GM19468 (cell line): ENCODE data around the gene GLIS1.

ENCODE experiments used
- ATAC-seq: cut with Tn5 transposase; IDR thresholded peaks from one replicate; pipeline ENCODE4 v1.9.1; 2021; ENCODE audit warnings: mild to moderate bottlenecking, moderate library complexity, moderate number of reproducible peaks; ENCODE audit not compliant: unreplicated experiment; ENCODE audit errors: extremely low read depth

Gene GLIS1

DNA sequence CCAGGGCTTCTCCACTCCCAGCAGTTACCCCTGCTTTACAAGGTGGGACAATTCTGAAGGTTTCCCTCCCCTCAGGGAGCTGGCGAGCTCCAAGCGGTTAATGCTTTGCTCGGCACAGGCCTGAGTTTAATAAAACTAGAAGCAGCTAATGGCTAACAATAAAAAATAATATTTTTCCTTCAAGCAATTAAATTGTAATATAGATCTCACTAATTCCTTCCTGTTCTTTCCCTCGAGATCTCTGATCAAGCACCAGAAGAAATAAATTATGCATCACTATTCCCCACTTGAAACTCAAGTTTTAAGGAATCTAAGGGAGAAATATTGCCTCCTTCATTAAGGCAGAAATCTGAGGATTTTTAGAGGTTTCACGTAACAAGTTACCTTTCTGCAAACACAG lies 42.9 kb downstream of the GLIS1 start:
- ATAC-seq: no peak

- no peak for ATAC-seq
Measured at GRCh38 chr1:53695116-53695515, 43.8 kb downstream of the GLIS1 start.

GRCh38 chr1:53694718-53695091 lies 44.3 kb downstream of the GLIS1 start:
- ATAC-seq: no peak

DNA sequence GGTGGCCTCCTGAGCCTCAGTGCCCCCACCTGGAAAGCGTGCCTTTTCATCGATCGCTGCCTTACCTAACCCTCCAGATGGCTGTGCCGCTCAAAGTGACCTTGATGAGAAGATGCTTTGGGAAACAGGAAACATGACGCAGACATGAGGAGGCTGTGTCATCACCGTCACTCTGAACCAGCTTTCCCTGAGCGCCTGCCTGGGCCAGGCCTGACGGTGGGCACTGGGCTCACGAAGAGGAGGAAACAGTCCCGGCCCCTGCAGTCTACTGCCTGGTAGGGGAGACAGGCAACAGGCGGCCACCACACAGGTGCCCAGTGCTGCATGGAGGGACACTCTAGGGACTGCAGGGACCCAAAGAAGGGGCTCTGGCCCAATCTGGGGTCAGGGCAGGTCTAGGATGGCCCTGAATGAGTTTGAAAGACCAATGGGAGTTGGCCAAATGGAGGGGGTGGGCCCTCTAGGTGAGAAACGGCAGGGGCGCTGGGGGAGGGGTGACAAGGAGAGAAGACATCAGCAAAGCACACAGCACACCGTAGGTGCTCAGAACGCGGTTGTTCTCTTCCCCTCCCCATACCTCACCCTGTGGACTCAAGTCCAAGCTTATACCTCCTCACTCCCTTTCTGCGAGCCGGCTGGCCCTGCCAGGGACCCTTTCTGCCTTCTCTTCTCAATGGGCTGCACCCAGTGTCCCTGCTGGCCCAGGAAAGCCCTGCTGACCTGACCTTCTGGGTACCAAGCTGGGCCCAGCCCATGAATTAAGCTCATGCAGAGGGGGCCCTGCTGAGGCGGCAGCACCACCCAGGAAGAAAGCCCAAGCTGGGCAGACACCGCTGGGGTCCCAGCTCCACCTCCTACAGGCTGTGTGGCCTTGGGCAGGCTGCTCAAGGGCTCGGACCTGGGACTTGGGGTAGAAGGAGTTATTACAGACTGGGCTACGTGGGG lies 44.9 kb downstream of the GLIS1 start:
- no peak for ATAC-seq

- no peak for ATAC-seq
Measured at GRCh38 chr1:53693339-53693738, 45.6 kb downstream of the GLIS1 start.

GRCh38 chr1:53691326-53691725 lies 47.6 kb downstream of the GLIS1 start:
- no peak for ATAC-seq

GRCh38 chr1:53690411-53690810 lies 48.6 kb downstream of the GLIS1 start:
- ATAC-seq: no peak

DNA sequence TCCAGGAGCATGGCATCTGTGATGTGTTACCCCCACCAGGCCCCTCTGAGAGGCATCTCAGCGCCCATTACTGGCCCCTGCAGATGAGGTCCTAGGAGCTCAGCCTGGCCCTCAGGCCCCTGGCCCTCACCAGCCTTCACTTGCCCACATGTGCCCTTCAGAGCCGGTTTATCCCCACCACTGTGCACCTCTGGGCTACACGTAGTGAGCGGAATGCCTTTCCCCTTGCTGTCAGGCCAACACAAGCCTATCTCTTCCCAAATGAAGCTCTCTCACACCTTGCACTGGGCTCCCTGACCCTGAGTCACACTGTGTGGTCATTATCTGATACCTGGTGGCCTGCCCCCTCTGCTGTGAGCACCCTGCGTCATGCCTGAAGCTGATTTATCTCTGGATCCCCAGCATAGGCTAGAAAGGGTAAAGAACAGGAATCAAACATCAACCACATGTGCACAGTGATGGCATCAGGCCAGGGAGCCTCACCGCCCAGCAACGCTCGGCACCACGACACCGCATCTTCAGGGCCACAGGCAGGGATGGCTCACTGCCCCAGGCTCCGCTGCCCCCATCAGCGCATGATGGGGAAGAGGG lies 49.1 kb downstream of the GLIS1 start:
- ATAC-seq: no peak

DNA sequence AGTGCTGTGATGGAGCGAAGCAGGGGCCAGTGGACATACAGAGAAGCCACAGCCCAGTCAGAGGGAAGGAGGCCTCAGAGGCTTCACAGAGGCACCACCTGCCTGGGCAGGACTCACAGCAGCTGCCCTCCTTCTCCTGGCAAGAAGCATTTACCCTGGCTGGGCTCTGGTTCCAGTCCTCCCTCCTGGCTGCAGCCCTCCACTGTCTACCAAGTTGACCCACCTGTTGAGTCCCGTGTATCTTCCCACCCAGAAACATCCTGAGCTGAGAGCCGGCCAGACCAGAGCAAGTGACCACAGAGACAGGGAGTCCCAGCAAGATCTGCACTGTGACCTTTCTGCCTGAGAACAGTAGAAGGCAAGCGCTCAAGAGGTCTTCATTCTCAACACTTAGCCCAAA lies 49.7 kb downstream of the GLIS1 start:
- ATAC-seq: no peak

GRCh38 chr1:53688381-53689102 lies 50.4 kb downstream of the GLIS1 start:
- no peak for ATAC-seq

DNA sequence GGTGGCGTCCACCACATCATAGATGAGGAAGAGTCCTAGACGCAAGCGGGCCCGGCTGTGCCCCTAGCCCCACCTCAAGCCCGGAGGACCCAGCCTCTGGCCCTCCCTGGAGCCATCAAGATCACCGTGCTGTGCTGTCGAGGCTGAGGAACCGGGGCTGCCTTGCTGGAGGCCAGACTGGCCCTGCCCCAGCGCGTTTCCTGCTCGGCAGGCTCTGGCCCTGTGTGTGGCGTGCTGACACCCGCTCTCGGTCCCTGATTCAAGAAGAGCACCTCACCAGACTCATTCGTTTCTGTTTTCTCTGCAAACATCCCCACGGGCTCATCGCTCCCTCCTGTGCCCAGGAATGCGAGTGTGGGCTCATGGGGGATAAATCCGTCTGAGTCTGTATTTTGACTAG lies 51.1 kb downstream of the GLIS1 start:
- ATAC-seq: no peak

- no peak for ATAC-seq
Measured at GRCh38 chr1:53687426-53687825, 51.5 kb downstream of the GLIS1 start.

DNA sequence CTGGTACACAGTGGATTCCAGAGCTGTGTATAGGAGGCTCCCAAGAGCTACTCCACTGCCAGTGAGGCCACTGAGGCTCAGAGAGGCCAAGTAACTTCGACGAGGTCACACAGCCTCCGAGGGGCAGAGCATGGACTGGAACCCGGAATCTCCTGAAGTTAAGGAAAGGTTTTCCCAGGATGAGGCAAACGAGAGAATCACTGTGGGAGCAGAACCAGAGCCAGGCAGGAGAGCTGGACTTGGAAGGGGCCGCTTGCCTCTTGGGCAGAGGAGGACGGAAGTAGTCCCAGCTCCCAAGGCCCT lies 52.0 kb downstream of the GLIS1 start:
- no peak for ATAC-seq

GRCh38 chr1:53686091-53686964 lies 52.6 kb downstream of the GLIS1 start:
- no peak for ATAC-seq

GRCh38 chr1:53685272-53686051 lies 53.5 kb downstream of the GLIS1 start:
- no peak for ATAC-seq

DNA sequence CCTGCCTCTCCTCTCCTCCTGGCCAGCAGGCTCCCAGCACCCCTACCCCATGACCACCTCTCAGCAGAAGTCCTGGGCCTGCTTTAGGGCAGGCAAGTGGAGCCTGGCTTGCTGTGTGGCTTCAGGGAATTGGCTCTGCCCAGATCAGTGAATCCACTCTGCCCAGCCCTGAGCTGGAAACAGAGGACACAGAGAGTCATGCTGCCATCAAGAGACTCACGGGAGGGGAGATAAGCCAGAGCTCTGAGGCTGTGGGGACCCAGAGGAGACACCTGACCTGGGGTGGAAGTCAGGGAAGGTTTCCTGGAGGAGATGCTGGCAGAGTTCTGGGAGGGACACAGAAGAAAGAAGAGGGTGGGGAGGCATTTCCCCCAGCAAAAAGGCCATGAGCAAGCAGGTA lies 54.2 kb downstream of the GLIS1 start:
- no peak for ATAC-seq

DNA sequence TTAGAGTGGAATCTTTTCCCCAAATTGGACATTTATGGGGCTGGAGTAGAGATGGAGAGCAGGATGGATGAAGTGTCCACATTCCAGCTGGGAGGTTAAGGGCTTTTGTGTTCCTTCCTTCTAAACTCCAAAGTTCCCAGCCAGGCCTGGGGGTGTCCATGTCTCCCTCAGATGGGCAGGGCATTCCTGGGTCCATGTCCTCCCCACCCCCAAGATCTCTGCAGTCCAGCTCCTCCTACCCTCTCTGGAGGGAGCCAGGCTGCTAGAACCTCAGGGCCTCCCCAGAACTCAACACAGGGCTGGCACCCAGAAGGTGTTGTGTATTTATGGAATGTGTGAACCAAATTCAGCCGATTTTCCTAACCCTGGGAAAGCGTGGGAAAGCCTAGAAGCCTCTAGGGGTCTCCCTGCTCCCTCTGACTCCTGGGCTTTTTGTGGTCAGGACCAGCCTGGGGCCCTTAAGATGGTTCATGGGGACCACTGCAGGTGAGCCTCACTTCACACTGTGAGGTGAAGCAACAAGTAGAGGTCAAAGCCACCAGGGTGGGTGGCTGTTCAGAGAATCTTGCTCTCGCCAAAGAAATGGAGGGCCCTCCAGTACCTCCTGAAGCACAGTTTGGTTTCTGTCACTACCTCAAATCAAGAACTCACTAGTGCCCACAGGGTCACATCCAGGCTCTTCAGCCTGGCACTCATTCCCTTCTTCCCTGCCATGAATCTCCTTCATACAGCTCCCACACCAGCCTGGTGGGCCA lies 54.8 kb downstream of the GLIS1 start:
- no peak for ATAC-seq

- ATAC-seq: no peak
Measured at GRCh38 chr1:53682881-53683280, 56.1 kb downstream of the GLIS1 start.
